Lower lobe of right lung (tissue), 2 donors: ENCODE results near the gene ARID1B. TPM values are rescaled to one million over a fixed set of nuclear protein-coding genes. Genes with fewer than 3 reads are reported as not detected.
"Not testable (repeated sequence)": the region's sequence is repeated elsewhere in the genome, so short reads cannot be mapped to it uniquely, and the experiment has no call there.

Source experiments
- ATAC-seq, 2 donors: fragments of 200-7000 bp; cut with Tn5 transposase; one replicate each; pipeline ENCODE4 v1.9.1; 2020 to 2022; ENCODE audit warnings: mild to moderate bottlenecking in 2 of 2, moderate library complexity in 2 of 2
- DNase-seq: peaks from one replicate; pipeline ENCODE4 v3.0.0-alpha.2; 2020
- H3K27ac ChIP-seq: fragments of 200-600 bp; one replicate; pipeline ENCODE4 v1.8.0; 2022
- H3K27me3 ChIP-seq: fragments of 200-600 bp; one replicate; pipeline ENCODE4 v1.8.0; 2022; ENCODE audit warnings: low read depth
- H3K36me3 ChIP-seq: fragments of 200-600 bp; one replicate; pipeline ENCODE4 v1.8.0; 2022; ENCODE audit warnings: mild to moderate bottlenecking
- H3K4me1 ChIP-seq: fragments of 200-600 bp; one replicate; pipeline ENCODE4 v1.8.0; 2022
- H3K4me3 ChIP-seq: fragments of 200-600 bp; one replicate; pipeline ENCODE4 v1.8.0; 2022; ENCODE audit warnings: mild to moderate bottlenecking
- H3K9me3 ChIP-seq: fragments of 200-600 bp; one replicate; pipeline ENCODE4 v1.8.0; 2022
- intact Hi-C: fragments of 100-400 bp; cut with DNase I; formaldehyde crosslinking; loops from one replicate; pipeline ENCODE4 v1.11.0; 2022
- total RNA-seq: library from RNA; stranded (reverse); fragmentation: NEBNext Ultra II Directional; extraction: Animal tissue kit (Norgen Biotek cat#: 25700); gene quantifications from one replicate; pipeline ENCODE4 v1.2.1, GENCODE V29; 2021
- TF ChIP-seq, protein P1 (sequence below): fragments of 200-600 bp; IDR thresholded peaks from one replicate; pipeline ENCODE4 v1.8.0; 2022; ENCODE audit warnings: antibody characterized with exemption, mild to moderate bottlenecking
- donor health status: DM: no; HTN: yes; CAD: no; lungs with severe emphysema.

The ARID1B gene
- total RNA-seq, 1 donor from 2014 or later, result 95.5 TPM

- ATAC-seq, result no peak
- Histone ChIP-seq H3K27ac (no peak overlapping the region), H3K4me3 (no peak overlapping the region), H3K9me3 (no peaks in the 10 kb centered on the region), H3K27me3 (no peaks in the 10 kb centered on the region), H3K4me1 (peaks cover 36% of the 10 kb centered on the region), H3K36me3 (no peaks in the 10 kb centered on the region)
- TF ChIP-seq, protein P1, sequence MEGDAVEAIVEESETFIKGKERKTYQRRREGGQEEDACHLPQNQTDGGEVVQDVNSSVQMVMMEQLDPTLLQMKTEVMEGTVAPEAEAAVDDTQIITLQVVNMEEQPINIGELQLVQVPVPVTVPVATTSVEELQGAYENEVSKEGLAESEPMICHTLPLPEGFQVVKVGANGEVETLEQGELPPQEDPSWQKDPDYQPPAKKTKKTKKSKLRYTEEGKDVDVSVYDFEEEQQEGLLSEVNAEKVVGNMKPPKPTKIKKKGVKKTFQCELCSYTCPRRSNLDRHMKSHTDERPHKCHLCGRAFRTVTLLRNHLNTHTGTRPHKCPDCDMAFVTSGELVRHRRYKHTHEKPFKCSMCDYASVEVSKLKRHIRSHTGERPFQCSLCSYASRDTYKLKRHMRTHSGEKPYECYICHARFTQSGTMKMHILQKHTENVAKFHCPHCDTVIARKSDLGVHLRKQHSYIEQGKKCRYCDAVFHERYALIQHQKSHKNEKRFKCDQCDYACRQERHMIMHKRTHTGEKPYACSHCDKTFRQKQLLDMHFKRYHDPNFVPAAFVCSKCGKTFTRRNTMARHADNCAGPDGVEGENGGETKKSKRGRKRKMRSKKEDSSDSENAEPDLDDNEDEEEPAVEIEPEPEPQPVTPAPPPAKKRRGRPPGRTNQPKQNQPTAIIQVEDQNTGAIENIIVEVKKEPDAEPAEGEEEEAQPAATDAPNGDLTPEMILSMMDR, result no peak
- DNase-seq, result no peak
- intact Hi-C loops, result no loop called here
Observed at GRCh38 chr6:156944412-156944811, 167.2 kb downstream of the ARID1B start.

DNA sequence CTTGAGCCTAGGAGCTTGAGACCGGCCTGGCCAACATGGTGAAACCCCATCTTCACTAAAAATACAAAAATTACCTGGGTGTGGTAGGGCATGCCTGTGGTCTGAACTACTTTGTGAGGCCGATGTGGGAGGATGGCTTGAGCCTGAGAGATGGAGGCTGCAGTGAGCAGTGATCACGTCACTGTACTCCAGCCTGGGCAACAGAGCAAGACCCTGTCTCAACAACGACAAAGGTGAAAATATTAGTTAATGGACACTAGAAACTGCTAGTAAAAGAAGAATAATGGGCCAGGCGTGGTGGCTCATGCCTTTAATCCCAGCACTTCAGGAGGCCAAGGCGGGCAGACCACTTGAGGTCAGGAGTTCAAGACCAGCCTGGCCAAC is 168.6 kb downstream of the ARID1B start:
- intact Hi-C loops, DNase-seq: not testable (repeated sequence)

GRCh38 chr6:156946370-156946936 is 169.3 kb downstream of the ARID1B start:
- TF ChIP-seq, protein P1, result no peak
- H3K4me3 ChIP-seq, result no peak overlapping the region
- no peaks in the 10 kb centered on the region for H3K9me3 ChIP-seq
- H3K4me1 ChIP-seq, result peaks cover 30% of the 10 kb centered on the region
- no peaks in the 10 kb centered on the region for H3K36me3 ChIP-seq
- intact Hi-C loops, result no loop called here
- H3K27me3 ChIP-seq, result no peaks in the 10 kb centered on the region
- ATAC-seq (no peak), DNase-seq (no peak)
- H3K27ac ChIP-seq, result no peak overlapping the region

More for the DNA sequence above, 168.6 kb downstream of the ARID1B start:
- H3K27me3 ChIP-seq, H3K27ac ChIP-seq, H3K4me3 ChIP-seq, H3K9me3 ChIP-seq, ATAC-seq, H3K36me3 ChIP-seq: not testable (repeated sequence)
- peaks cover 30% of the 10 kb centered on the region for H3K4me1 ChIP-seq

DNA sequence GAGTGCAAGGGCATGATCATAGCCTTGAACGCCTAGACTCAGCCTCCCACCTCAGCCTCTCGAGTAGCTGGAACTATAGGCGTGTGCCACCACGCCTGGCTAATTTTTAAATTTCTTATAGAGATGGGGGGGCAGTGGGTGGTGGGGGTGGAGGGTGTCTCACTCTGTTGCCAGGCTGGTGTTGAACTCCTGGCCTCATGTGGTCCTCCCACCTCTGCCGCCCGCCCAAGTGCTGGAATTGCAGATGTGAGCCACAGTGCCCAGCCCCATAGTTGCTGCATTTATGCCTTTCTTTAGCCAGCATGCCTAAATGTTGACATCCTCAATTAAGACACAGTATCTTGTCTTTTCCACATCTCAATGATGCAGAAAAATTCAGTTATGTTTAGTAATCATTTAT is 171.1 kb downstream of the ARID1B start:
- Histone ChIP-seq H3K4me3 (no peak overlapping the region), H3K27me3 (no peaks in the 10 kb centered on the region), H3K9me3 (no peaks in the 10 kb centered on the region), H3K36me3 (no peaks in the 10 kb centered on the region), H3K4me1 (peaks cover 40% of the 10 kb centered on the region), H3K27ac (no peak overlapping the region)
- DNase-seq, result no peak
- no peak for ATAC-seq
- TF ChIP-seq, protein P1, result no peak
- intact Hi-C loops, result no loop called here

- DNase-seq (no peak), ATAC-seq (peak; percentile 38 to 76)
- Histone ChIP-seq H3K36me3 (no peaks in the 10 kb centered on the region), H3K4me3 (no peak overlapping the region), H3K27ac (no peak overlapping the region), H3K4me1 (peaks cover 45% of the 10 kb centered on the region), H3K27me3 (no peaks in the 10 kb centered on the region), H3K9me3 (no peaks in the 10 kb centered on the region)
- TF ChIP-seq, protein P1, result no peak
- intact Hi-C loops, result no loop called here
Observed at GRCh38 chr6:156948807-156949206, 171.6 kb downstream of the ARID1B start.

- intact Hi-C loops, result no loop called here
- H3K9me3 ChIP-seq, result no peaks in the 10 kb centered on the region
- H3K27ac ChIP-seq, result no peak overlapping the region
- DNase-seq (no peak), ATAC-seq (peak; percentile 57 to 76)
- TF ChIP-seq, protein P1, result no peak
- H3K4me3 ChIP-seq, result no peak overlapping the region
- H3K27me3 ChIP-seq, result no peaks in the 10 kb centered on the region
- peaks cover 50% of the 10 kb centered on the region for H3K4me1 ChIP-seq
- H3K36me3 ChIP-seq, result no peaks in the 10 kb centered on the region
Observed at GRCh38 chr6:156949376-156949775, 172.2 kb downstream of the ARID1B start.
